Fibroblast of skin of back (primary cell): Measurements from ENCODE around the gene APRT.
"Not testable (repeated sequence)": the region's sequence is repeated elsewhere in the genome, so short reads cannot be mapped to it uniquely, and the experiment has no call there.

Source experiments
- DNase-seq: peaks from one replicate; pipeline ENCODE4 v3.0.0-alpha.2; 2013

APRT gene

DNA sequence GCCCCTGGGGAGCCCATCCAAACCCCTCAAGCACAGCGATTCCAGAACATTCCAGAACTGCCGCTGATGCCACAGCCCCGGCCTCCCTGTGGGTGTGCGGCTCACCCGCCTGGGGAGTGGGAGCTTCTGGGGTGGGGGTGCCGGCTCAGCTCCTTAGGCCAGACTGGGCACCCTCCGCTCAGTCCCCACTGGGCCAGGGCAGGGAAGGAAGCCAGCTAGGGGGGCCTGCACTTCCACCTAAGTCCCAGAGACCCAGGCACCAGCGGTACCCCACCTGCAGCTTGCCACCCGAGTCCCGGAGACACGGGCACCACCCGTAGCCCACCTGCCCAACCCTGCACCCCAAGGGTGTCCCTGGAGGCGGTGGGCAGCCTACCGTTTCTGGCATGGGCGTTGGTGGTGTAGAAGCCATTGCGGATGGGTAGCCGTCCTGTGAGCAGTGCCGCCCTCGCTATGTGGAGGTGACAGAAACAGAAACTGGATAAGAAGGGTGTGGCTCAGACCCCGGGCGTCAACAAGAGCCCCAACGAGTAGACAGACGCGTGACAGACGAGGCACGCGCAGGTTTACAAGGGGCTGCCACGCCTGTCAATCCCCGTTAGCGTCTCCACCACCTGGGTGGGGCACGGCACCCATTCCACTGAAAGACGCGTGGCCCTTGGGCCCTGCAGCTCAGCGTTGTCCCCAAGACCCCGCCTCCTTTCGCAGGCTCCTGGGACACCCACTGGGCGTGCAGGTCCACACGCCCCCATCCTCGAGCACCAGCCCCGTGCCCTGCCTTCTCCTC, 30.0 kb upstream of the APRT start:
- DNase-seq: no peak

DNA sequence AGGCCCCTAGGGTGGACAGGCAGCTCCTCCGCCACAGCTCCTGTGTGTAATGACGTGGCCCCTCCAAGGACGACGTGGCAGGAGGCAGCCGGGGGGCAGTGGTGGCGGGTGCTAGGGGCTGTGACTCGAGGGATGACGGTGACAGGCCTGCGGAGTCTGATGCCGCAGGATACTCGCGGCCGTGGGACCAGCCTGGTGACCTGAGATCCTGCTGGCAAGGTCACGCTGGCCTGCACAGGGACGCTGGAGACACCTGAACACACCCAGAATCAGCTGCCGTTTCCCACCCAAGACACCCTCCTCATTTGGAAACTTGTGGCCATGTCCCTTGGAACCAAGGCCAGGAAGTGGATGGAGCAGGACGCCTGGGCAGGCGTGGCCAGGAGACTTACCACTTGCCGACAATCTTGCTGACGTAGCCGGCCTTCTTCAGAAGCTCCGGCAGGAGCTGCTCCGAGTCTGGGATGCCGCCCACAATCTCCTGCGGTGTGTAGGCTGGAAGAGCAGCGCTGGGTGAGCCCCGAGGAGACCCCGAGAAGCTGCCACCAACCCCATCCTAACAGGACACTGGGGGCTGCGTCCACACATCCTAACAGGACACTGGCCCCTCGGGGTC, 29.0 kb upstream of the APRT start:
- no peak for DNase-seq

DNA sequence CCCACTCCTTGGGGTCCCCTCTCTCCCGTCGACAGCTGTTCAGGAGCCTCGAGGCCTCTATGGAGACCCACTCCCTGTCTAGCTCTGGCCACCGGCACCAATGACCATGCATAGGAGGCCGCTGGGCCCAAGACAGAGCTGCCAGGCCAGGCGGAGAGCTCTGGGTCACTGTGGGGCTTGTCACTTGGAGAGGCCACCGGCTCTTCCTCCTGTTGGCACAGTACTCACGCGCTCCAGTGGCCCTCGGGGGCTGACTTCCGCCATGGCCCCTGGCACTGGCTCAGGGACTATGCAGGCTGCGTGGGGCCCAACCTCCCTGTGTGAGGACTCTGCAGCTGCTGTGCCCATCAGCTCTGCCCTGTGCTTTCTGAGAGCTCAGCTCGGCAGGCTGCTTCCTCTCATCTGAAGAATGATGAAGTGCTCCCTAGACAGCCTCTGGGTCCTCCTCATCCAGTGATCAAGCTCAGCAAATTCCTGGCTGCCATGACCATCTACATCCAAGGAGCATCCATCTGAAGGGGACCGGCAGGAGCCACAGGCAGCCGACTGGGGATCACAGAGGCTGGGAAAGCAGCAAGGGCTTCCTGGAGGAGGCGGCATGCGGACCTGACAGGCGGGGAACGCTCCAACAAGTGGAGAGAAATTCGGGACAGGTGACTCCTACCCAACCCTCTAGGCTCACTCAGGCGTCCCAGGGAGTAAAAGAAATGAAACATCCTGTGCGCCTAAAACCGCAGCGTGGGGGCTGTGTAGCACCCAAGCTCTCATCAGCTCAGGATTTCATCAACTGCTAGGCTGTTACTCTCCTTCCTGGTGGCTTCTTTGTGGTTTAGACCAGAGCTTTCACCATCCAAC, 28.2 kb upstream of the APRT start:
- no peak for DNase-seq

GRCh38 chr16:88839026-88839529, 27.4 kb upstream of the APRT start:
- DNase-seq: no peak

GRCh38 chr16:88838566-88838965, 26.8 kb upstream of the APRT start:
- DNase-seq: no peak

- no peak for DNase-seq
Observed at GRCh38 chr16:88837806-88838205, 26.1 kb upstream of the APRT start.

GRCh38 chr16:88836791-88837190, 25.1 kb upstream of the APRT start:
- no peak for DNase-seq

GRCh38 chr16:88835818-88836217, 24.1 kb upstream of the APRT start:
- no peak for DNase-seq

DNA sequence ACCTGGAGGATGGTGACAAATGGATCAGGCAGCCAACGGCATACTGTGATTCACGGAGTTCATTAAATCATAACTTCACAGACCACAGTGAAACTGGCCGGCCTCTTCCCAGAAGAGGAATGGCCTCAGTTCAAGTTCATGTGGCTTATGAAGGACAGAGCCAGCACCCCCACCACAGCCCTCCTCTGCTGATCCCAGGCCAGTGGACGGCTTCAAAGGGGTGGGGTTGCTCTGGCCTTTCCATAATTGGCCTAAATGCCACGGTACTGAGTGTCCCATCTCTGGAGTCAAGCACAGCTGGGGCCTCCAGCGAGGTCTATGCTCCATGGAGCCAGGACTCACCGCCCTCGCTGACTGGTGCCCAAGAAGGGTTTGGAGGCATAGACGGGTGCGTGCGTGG, 23.7 kb upstream of the APRT start:
- no peak for DNase-seq

DNA sequence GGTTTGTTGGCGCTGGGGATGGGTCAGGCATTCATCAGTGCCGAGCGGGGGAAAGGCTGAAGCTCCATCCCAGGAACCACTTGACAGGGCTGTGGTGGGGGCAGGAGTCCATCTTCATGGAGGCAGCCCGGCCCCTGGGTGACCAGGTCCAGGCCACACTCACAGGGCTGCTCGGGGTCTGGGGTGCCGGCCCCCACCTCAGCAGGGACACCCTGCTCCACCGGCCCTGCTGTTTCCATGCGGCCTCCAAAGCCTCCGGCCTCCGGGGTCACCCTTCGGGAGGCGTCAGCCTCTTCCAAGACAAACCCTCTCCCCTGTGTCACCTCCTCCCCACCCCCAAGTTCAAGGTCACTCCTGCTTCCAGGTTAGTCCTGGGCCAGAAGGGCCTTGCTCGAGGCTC, 22.9 kb upstream of the APRT start:
- DNase-seq: no peak

- DNase-seq: no peak
Observed at GRCh38 chr16:88833086-88833485, 21.4 kb upstream of the APRT start.

- DNase-seq: no peak
Observed at GRCh38 chr16:88831838-88832237, 20.1 kb upstream of the APRT start.

DNA sequence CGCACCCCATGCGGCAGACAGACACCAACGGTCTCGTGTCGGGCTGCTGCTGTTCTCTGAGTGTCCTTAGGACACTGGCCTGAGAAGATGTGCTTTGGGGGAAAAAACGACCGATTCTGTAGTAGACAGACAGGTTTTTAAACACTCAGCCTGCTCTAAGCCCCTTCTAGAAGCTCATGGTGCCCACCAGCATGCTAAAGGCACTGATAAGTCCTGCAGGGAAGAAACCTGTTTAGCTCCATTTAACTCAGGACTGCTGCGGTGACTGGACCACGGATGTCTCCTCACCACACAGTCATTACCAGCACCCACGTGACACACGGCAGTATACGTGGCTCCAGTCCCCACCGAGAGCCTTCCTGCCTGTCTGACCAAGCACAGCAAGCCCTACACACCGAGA, 19.1 kb upstream of the APRT start:
- no peak for DNase-seq

- DNase-seq: no peak
Observed at GRCh38 chr16:88830258-88830657, 18.5 kb upstream of the APRT start.

- DNase-seq: no peak
Observed at GRCh38 chr16:88828711-88829110, 17.0 kb upstream of the APRT start.

DNA sequence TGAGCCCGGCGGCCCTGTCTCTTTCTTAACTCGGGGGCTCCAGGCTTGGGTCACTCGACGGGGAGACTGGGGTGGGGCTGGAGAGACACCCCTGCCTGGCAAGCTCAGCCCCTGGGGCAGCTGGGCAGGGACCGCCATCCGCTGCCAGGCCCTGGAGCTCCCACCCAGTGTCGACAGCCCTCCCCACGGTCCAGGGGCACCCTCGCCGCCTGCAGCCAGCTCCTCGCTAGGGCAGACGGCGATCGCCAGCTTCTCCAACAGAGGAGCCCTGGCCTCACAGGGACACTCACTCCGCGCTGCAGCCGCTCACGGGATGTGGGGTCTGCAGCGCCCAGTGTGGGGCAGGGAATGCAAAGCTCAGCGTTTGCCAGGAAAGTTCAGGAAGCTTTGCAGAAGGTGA, 16.0 kb upstream of the APRT start:
- no peak for DNase-seq

- DNase-seq: no peak
Observed at GRCh38 chr16:88826070-88826840, 14.5 kb upstream of the APRT start.

DNA sequence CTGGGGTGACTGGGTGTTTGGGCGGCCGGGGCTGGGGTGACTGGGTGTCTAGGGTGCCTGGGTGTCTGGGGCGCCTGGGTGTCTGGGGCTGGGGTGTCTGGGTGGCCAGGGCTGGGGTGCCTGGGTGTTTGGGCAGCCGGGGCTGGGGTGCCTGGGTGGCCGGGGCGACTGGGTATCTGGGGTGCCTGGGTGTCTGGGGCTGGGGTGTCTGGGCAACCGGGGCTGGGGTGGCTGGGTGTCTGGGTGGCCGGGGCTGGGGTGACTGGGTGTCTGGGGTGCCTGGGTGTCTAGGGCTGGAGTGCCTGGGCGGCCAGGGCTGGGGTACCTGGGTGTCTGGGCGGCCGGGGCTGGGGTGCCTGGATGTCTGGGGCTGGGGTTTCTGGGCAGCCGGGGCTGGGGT, 13.4 kb upstream of the APRT start:
- DNase-seq: no peak

GRCh38 chr16:88824256-88825077, 12.7 kb upstream of the APRT start:
- DNase-seq: no peak

GRCh38 chr16:88823646-88824045, 11.9 kb upstream of the APRT start:
- DNase-seq: not testable (repeated sequence)

GRCh38 chr16:88822281-88823040, 10.7 kb upstream of the APRT start:
- DNase-seq: no peak
